ENCODE data around the gene RBMXL3. TPM values are rescaled to one million over a fixed set of nuclear protein-coding genes. Genes with fewer than 3 reads are reported as not detected.

The RBMXL3 gene
- total and polyA plus RNA-seq, 10 of the 15 experiments (the other 5 are each of a cell fraction or from before 2014, with no cell fraction given): not detected

- no peak for FAIRE-seq
- intact Hi-C loops (cut with micrococcal nuclease; ENCODE audit: unreplicated experiment): no loop called here
- SMC1A ChIA-PET (ENCODE audit: uncharacterized antibody, unreplicated experiment): no interaction called here
Measured at GRCh38 chrX:115232933-115233496, 43.8 kb downstream of the RBMXL3 start.

More at GRCh38 chrX:115232933-115233496, 43.8 kb downstream of the RBMXL3 start:
- Histone ChIP-seq H3K27me3 (replicated peaks in 1 of 2; ENCODE audit: control insufficient read depth in 2 of 2, insufficient read depth in 2 of 2, low read length in 1 of 2) (peaks cover 0 to 2% of the 10 kb centered on the region in 2 experiments; a peak in 1 of 4 replicates), H3K36me3 (ENCODE audit: control insufficient read depth in 2 of 2, insufficient read depth in 2 of 2, low read length in 1 of 2) (no peaks in the 10 kb centered on the region), H2AFZ (ENCODE audit: control insufficient read depth, low read depth, low read length) (no peak overlapping the region), H3K9ac (ENCODE audit: control insufficient read depth, insufficient read depth, low read length) (no peak overlapping the region), H3K27ac (ENCODE audit: control insufficient read depth, insufficient read depth) (no peak overlapping the region), H3K4me1 (ENCODE audit: control insufficient read depth, insufficient read depth, low read length) (no peaks in the 10 kb centered on the region), H3K4me3 (no peak overlapping the region), H3K4me2 (ENCODE audit: control insufficient read depth, insufficient read depth) (no peak overlapping the region), H4K20me1 (ENCODE audit: control insufficient read depth, insufficient read depth) (no peaks in the 10 kb centered on the region), H3K79me2 (ENCODE audit: control insufficient read depth, insufficient read depth, low read length) (no peaks in the 10 kb centered on the region), H3K9me3 (replicated peaks; ENCODE audit: control insufficient read depth, insufficient read depth, low read length) (no peaks in the 10 kb centered on the region)
- CTCF ChIA-PET: no interaction called here
- whole genome bisulfite sequencing (ENCODE audit: insufficient coverage, insufficient replicate concordance, low lambda C conversion rate, missing lambda C conversion rate): 30% methylated on average over 6 of the region's 6 CpGs
- TF ChIP-seq, protein P1, sequence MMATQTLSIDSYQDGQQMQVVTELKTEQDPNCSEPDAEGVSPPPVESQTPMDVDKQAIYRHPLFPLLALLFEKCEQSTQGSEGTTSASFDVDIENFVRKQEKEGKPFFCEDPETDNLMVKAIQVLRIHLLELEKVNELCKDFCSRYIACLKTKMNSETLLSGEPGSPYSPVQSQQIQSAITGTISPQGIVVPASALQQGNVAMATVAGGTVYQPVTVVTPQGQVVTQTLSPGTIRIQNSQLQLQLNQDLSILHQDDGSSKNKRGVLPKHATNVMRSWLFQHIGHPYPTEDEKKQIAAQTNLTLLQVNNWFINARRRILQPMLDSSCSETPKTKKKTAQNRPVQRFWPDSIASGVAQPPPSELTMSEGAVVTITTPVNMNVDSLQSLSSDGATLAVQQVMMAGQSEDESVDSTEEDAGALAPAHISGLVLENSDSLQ (IDR thresholded peaks at IDR 0.05): no peak
- TF ChIP-seq USF1 (IDR thresholded peaks at IDR 0.05; ENCODE audit: borderline replicate concordance, extremely low read length, insufficient read depth, low read depth, low read length): no peak
- TF ChIP-seq SMC3 (IDR thresholded peaks at IDR 0.05; ENCODE audit: borderline replicate concordance, low read length): no peak
- TF ChIP-seq LARP7 (IDR thresholded peaks at IDR 0.05): no peak
- TF ChIP-seq E2F4 (IDR thresholded peaks at IDR 0.05; ENCODE audit: low read depth, low read length): no peak
- TF ChIP-seq CBX5 (IDR thresholded peaks at IDR 0.05; ENCODE audit: low read depth): no peak
- TF ChIP-seq ZNF384 (IDR thresholded peaks at IDR 0.05; ENCODE audit: borderline replicate concordance, low read depth, low read length): no peak
- no peak for TF ChIP-seq KDM1A (IDR thresholded peaks at IDR 0.05; ENCODE audit: borderline replicate concordance)
- TF ChIP-seq ZNF274 (IDR thresholded peaks at IDR 0.05; ENCODE audit: insufficient read depth, insufficient read length): no peak
- TF ChIP-seq TARDBP (IDR thresholded peaks at IDR 0.05; ENCODE audit: borderline replicate concordance): no peak
- ATAC-seq (no peak), DNase-seq (ENCODE audit: low read depth, low spot score) (no peak)
- in situ Hi-C loops (cut with MboI): no loop called here
- BruUV-seq (replicated peaks): no TSS peak
- POLR2A ChIA-PET: no interaction called here
- RAD21 ChIA-PET (ENCODE audit: unreplicated experiment): no interaction called here

Measured in GM12878 (cell line).